ENCODE results near the gene FEN1. TPM values are rescaled to one million over a fixed set of nuclear protein-coding genes. Genes with fewer than 3 reads are reported as not detected.

The FEN1 gene
- total RNA-seq, 2 donors from 2014 or later: 2.6 to 3.4 TPM

- intact Hi-C loops (cut with DNase I): no loop called here
- peaks cover 26% of the 10 kb centered on the region for H3K4me1 ChIP-seq
- WGBS, 2 donors: 0% methylated on average over 1 to 16 of the region's 16 CpGs
Observed at GRCh38 chr11:61828379-61828628, 35.6 kb downstream of the FEN1 start.

GRCh38 chr11:61828629-61829407, 36.1 kb downstream of the FEN1 start:
- H3K36me3 ChIP-seq (replicated peaks in 1 of 2; ENCODE audit: insufficient read depth in 1 of 2, low read depth in 2 of 2): no peaks in the 10 kb centered on the region
- TF ChIP-seq POLR2A (IDR thresholded peaks at IDR 0.05) (no peak), CTCF (IDR thresholded peaks at IDR 0.05) (peak in 4 of 7 experiments; percentile 6 to 29 (median 18))
- DNase-seq: peak; percentile 26 to 56 (median 43)
- peak; percentile 39 for ATAC-seq
- WGBS, 2 donors: 0 to 2% methylated on average over 17 to 50 of the region's 55 CpGs
- intact Hi-C loops (cut with DNase I): no loop called here
- H3K9me3 ChIP-seq: no peaks in the 10 kb centered on the region
- H3K27me3 ChIP-seq: peaks cover 0 to 5% of the 10 kb centered on the region in 2 donors
- peak overlapping the region in 3 of 4 donors; percentile 15 to 75 (median 65) for H3K27ac ChIP-seq
- peak overlapping the region in 1 of 2 donors; percentile 22 for H3K4me3 ChIP-seq
- peaks cover 26% of the 10 kb centered on the region for H3K4me1 ChIP-seq

More at GRCh38 chr11:61828379-61828628, 35.6 kb downstream of the FEN1 start:
- TF ChIP-seq POLR2A (IDR thresholded peaks at IDR 0.05) (peak in 1 of 3 donors; percentile 2), CTCF (IDR thresholded peaks at IDR 0.05) (no peak)
- no peak for ATAC-seq
- no peaks in the 10 kb centered on the region for H3K36me3 ChIP-seq (replicated peaks in 1 of 2; ENCODE audit: insufficient read depth in 1 of 2, low read depth in 2 of 2)
- H3K9me3 ChIP-seq: no peaks in the 10 kb centered on the region
- peak overlapping the region in 1 of 2 donors; percentile 22 for H3K4me3 ChIP-seq
- H3K27ac ChIP-seq: peak overlapping the region in 3 of 4 donors; percentile 15 to 75 (median 65)
- no peak for DNase-seq
- H3K27me3 ChIP-seq: peaks cover 0 to 5% of the 10 kb centered on the region in 2 donors

GRCh38 chr11:61829806-61830205, 37.1 kb downstream of the FEN1 start:
- peaks cover 26% of the 10 kb centered on the region for H3K4me1 ChIP-seq
- no peaks in the 10 kb centered on the region for H3K36me3 ChIP-seq (replicated peaks in 1 of 2; ENCODE audit: insufficient read depth in 1 of 2, low read depth in 2 of 2)
- H3K9me3 ChIP-seq: no peaks in the 10 kb centered on the region
- no peak overlapping the region for H3K27ac ChIP-seq
- ATAC-seq: no peak
- 58 to 82% methylated on average over 2 to 4 of the region's 4 CpGs for WGBS, 2 donors
- no peak overlapping the region for H3K4me3 ChIP-seq
- DNase-seq: no peak
- peaks cover 0 to 5% of the 10 kb centered on the region in 2 donors for H3K27me3 ChIP-seq
- TF ChIP-seq CTCF (IDR thresholded peaks at IDR 0.05) (no peak), POLR2A (IDR thresholded peaks at IDR 0.05) (no peak)
- intact Hi-C loops (cut with DNase I): no loop called here

- WGBS, 2 donors: 60 to 64% methylated on average over 8 of the region's 8 CpGs
- ATAC-seq: no peak
- Histone ChIP-seq H3K4me3 (no peak overlapping the region), H3K4me1 (peaks cover 26% of the 10 kb centered on the region), H3K9me3 (no peaks in the 10 kb centered on the region), H3K27me3 (peaks cover 0 to 5% of the 10 kb centered on the region in 2 donors), H3K27ac (no peak overlapping the region), H3K36me3 (replicated peaks in 1 of 2; ENCODE audit: insufficient read depth in 1 of 2, low read depth in 2 of 2) (no peaks in the 10 kb centered on the region)
- TF ChIP-seq CTCF (IDR thresholded peaks at IDR 0.05) (no peak), POLR2A (IDR thresholded peaks at IDR 0.05) (no peak)
- intact Hi-C loops (cut with DNase I): no loop called here
- DNase-seq: no peak
Observed at GRCh38 chr11:61830237-61831105, 37.8 kb downstream of the FEN1 start.

Data from body of pancreas (tissue), 4 donors.